Breast epithelium (tissue), 4 donors: Measurements from ENCODE around the gene SLC25A33. TPM values are rescaled to one million over a fixed set of nuclear protein-coding genes. Genes with fewer than 3 reads are reported as not detected.

Experiments used
- DNase-seq, 2 donors: peaks; one replicate each; pipeline ENCODE4 v3.0.0-alpha.2; 2019; ENCODE audit warnings: low spot score in 2 of 2
- H3K27ac ChIP-seq, 2 donors: fragments of 200-600 bp; sonication (generic) in 1 of 2; one replicate each; pipeline ENCODE4 v1.5.1; 2016 to 2019; ENCODE audit warnings: mild to moderate bottlenecking in 1 of 2
- H3K27me3 ChIP-seq, 2 donors: fragments of 200-600 bp; sonication (generic) in 1 of 2; one replicate each; pipeline versions ENCODE4 v1.5.1 to v1.6.0; 2017 to 2019; ENCODE audit warnings: control low read depth in 1 of 2, mild to moderate bottlenecking in 1 of 2
- H3K36me3 ChIP-seq: fragments of 200-600 bp; one replicate; pipeline ENCODE4 v1.5.1; 2019
- H3K4me1 ChIP-seq, 2 donors: fragments of 200-600 bp; sonication (generic); one replicate each; pipeline ENCODE4 v1.5.1; 2016 to 2019; ENCODE audit warnings: control low read depth in 1 of 2
- H3K4me3 ChIP-seq, 3 donors: fragments of 200-600 bp; sonication (generic); 1 replicate in 2 of 3; 2 replicates in 1 of 3; pipeline ENCODE4 v1.5.1; 2016 to 2019; ENCODE audit warnings: mild to moderate bottlenecking in 3 of 3, moderate library complexity in 2 of 3
- H3K9me3 ChIP-seq, 2 donors: fragments of 200-600 bp; sonication (generic) in 1 of 2; one replicate each; pipeline ENCODE4 v1.5.1; 2016 to 2019; ENCODE audit warnings: control low read depth in 1 of 2
- CTCF ChIP-seq, 3 donors: fragments of 450-650 bp; IDR thresholded peaks; one replicate each; pipeline ENCODE4 v1.5.1; 2016 to 2017; ENCODE audit warnings: antibody characterized with exemption in 3 of 3, mild to moderate bottlenecking in 3 of 3, moderate library complexity in 3 of 3
- POLR2A ChIP-seq: fragments of 450-650 bp; IDR thresholded peaks from one replicate; pipeline ENCODE4 v1.6.1; 2016; ENCODE audit warnings: antibody characterized with exemption, mild to moderate bottlenecking, moderate library complexity
- POLR2AphosphoS5 ChIP-seq, 3 donors: sonication (generic); formaldehyde crosslinking; IDR thresholded peaks; one replicate each; pipeline ENCODE4 v1.6.1; 2017; ENCODE audit warnings: antibody characterized with exemption in 3 of 3
- intact Hi-C: fragments of 100-400 bp; cut with DNase I; formaldehyde crosslinking; loops from one replicate; pipeline ENCODE4 v1.15.1; 2023; ENCODE audit warnings: low total_unique reads
- total RNA-seq, 3 donors: library from RNA; depleted of rRNA; stranded (reverse); fragments of >200 nt; gene quantifications; one replicate each; pipeline ENCODE4 v1.1.0, GENCODE V29; 2016

SLC25A33 gene
- total RNA-seq, 3 donors from 2014 or later, result 8.8 to 17.6 (median 10.7) TPM

- Histone ChIP-seq H3K4me1 (no peaks in the 10 kb centered on the region), H3K4me3 (no peak overlapping the region), H3K27ac (no peak overlapping the region), H3K36me3 (no peaks in the 10 kb centered on the region), H3K9me3 (no peaks in the 10 kb centered on the region), H3K27me3 (no peaks in the 10 kb centered on the region)
- no peak for DNase-seq
- TF ChIP-seq POLR2AphosphoS5 (IDR thresholded peaks at IDR 0.05) (no peak), POLR2A (no peak), CTCF (IDR thresholded peaks at IDR 0.05) (no peak)
- intact Hi-C loops, result no loop called here
These were observed 92.3 kb downstream of the SLC25A33 start for GRCh38 chr1:9631613-9632012.

GRCh38 chr1:9633493-9633892 is 94.2 kb downstream of the SLC25A33 start:
- no peak overlapping the region for H3K27ac ChIP-seq
- H3K4me3 ChIP-seq, result no peak overlapping the region
- no peaks in the 10 kb centered on the region for H3K4me1 ChIP-seq
- intact Hi-C loops, result no loop called here
- H3K36me3 ChIP-seq, result no peaks in the 10 kb centered on the region
- H3K9me3 ChIP-seq, result no peaks in the 10 kb centered on the region
- H3K27me3 ChIP-seq, result no peaks in the 10 kb centered on the region
- TF ChIP-seq POLR2A (no peak), POLR2AphosphoS5 (IDR thresholded peaks at IDR 0.05) (no peak), CTCF (IDR thresholded peaks at IDR 0.05) (no peak)
- no peak for DNase-seq

GRCh38 chr1:9634582-9634981 is 95.3 kb downstream of the SLC25A33 start:
- DNase-seq, result no peak
- H3K4me1 ChIP-seq, result no peaks in the 10 kb centered on the region
- H3K27ac ChIP-seq, result no peak overlapping the region
- H3K36me3 ChIP-seq, result no peaks in the 10 kb centered on the region
- H3K27me3 ChIP-seq, result no peaks in the 10 kb centered on the region
- no peaks in the 10 kb centered on the region for H3K9me3 ChIP-seq
- H3K4me3 ChIP-seq, result no peak overlapping the region
- intact Hi-C loops, result no loop called here
- TF ChIP-seq CTCF (IDR thresholded peaks at IDR 0.05) (no peak), POLR2AphosphoS5 (IDR thresholded peaks at IDR 0.05) (no peak), POLR2A (no peak)

Other genes with a start within 250 kb of the SLC25A33 start
- gene SPSB1, start 246.6 kb upstream of the SLC25A33 start, total RNA-seq, result 10 to 100 TPM; 30.6 to 52.5 (median 34.4) TPM
- gene TMEM201, start 49.4 kb downstream of the SLC25A33 start, total RNA-seq, result 1 to 10 TPM; 5.0 to 6.2 (median 5.0) TPM
- 10 to 100 TPM in 2 of 3 donors, 1 to 10 TPM in 1; 8.2 to 12.1 (median 11.9) TPM for gene PIK3CD, start 112.3 kb downstream of the SLC25A33 start, total RNA-seq